Transverse colon (tissue), 4 donors: ENCODE results near the gene CDC5L. TPM values are rescaled to one million over a fixed set of nuclear protein-coding genes. Genes with fewer than 3 reads are reported as not detected.

Experiments used
- DNase-seq: peaks from one replicate; pipeline ENCODE4 v3.0.0-alpha.2; 2019
- H3K27ac ChIP-seq, 4 donors: fragments of 200-600 bp; sonication (generic); 2 replicates each; pipeline ENCODE4 v1.5.1; 2016 to 2018; ENCODE audit warnings: inconsistent platforms in 4 of 4
- H3K27me3 ChIP-seq: fragments of 200-600 bp; sonication (generic); 2 replicates; pipeline ENCODE4 v1.5.1; 2017; ENCODE audit warnings: inconsistent platforms
- H3K36me3 ChIP-seq, 4 donors: fragments of 200-600 bp; sonication (generic); 2 replicates each; pipeline ENCODE4 v1.5.1; 2017 to 2019; ENCODE audit warnings: inconsistent platforms in 4 of 4
- H3K4me1 ChIP-seq, 4 donors: fragments of 200-600 bp; sonication (generic); 2 replicates each; pipeline ENCODE4 v1.5.1; 2017 to 2020; ENCODE audit warnings: inconsistent platforms in 4 of 4
- H3K4me3 ChIP-seq, 4 donors: fragments of 200-600 bp; sonication (generic); 1 replicate in 1 of 4; 2 replicates in 3 of 4; pipeline versions ENCODE4 v1.5.1 to v1.6.1; 2017 to 2019; ENCODE audit warnings: inconsistent platforms in 4 of 4
- H3K9me3 ChIP-seq, 2 donors: fragments of 200-600 bp; sonication (generic); 2 replicates each; pipeline ENCODE4 v1.5.1; 2017 to 2019; ENCODE audit warnings: inconsistent platforms in 2 of 2
- EP300 ChIP-seq: sonication (generic); formaldehyde crosslinking; IDR thresholded peaks from one replicate; pipeline ENCODE4 v1.6.1; 2017; ENCODE audit warnings: antibody characterized with exemption, low read depth
- POLR2A ChIP-seq: fragments of 450-650 bp; IDR thresholded peaks from one replicate; pipeline ENCODE4 v1.6.1; 2016; ENCODE audit warnings: antibody characterized with exemption, mild to moderate bottlenecking, moderate library complexity
- POLR2AphosphoS5 ChIP-seq, 3 donors: sonication (generic); formaldehyde crosslinking; IDR thresholded peaks; one replicate each; pipeline ENCODE4 v1.6.1; 2016; ENCODE audit warnings: antibody characterized with exemption in 3 of 3
- WGBS, 2 donors: methylation state at CpG; one replicate each; pipeline ENCODE4 v1.1.5; 2018; ENCODE audit warnings: low coverage in 1 of 2; 5-methylcytosine and 5-hydroxymethylcytosine counted together
- in situ Hi-C, 4 donors: fragments of 200-750 bp; cut with MboI; loops; one replicate each; pipeline versions ENCODE4 v1.15.0 to v1.15.1; 2017; ENCODE audit warnings: low sequenced_read_pairs in 3 of 4, low pct_ligation_motif_present in 1 of 4, low pct_unique_long_range_greater_than_20kb in 1 of 4
- intact Hi-C: fragments of 100-400 bp; cut with DNase I; formaldehyde crosslinking; loops from one replicate; pipeline ENCODE4 v1.15.1; 2023; ENCODE audit warnings: low total_unique reads
- total RNA-seq, 4 donors: library from RNA; depleted of rRNA; stranded (reverse); fragments of >200 nt; gene quantifications; one replicate each; pipeline ENCODE4 v1.1.0, GENCODE V29; 2016
- TF ChIP-seq, protein P1 (sequence below), 5 experiments: fragments of 200-600 bp in 3 of 5; fragments of 450-650 bp in 2 of 5; sonication (generic) in 3 of 5; IDR thresholded peaks; 1 replicate in 2 of 5; 2 replicates in 3 of 5; pipeline ENCODE4 v1.5.1; 2016 to 2017; ENCODE audit warnings: antibody characterized with exemption in 5 of 5, inconsistent platforms in 3 of 5, mild to moderate bottlenecking in 2 of 5, moderate library complexity in 1 of 5

CDC5L gene
- 10 to 100 TPM in 3 of 4 donors, 1 to 10 TPM in 1; 8.2 to 49.6 (median 15.2) TPM for total RNA-seq

DNA sequence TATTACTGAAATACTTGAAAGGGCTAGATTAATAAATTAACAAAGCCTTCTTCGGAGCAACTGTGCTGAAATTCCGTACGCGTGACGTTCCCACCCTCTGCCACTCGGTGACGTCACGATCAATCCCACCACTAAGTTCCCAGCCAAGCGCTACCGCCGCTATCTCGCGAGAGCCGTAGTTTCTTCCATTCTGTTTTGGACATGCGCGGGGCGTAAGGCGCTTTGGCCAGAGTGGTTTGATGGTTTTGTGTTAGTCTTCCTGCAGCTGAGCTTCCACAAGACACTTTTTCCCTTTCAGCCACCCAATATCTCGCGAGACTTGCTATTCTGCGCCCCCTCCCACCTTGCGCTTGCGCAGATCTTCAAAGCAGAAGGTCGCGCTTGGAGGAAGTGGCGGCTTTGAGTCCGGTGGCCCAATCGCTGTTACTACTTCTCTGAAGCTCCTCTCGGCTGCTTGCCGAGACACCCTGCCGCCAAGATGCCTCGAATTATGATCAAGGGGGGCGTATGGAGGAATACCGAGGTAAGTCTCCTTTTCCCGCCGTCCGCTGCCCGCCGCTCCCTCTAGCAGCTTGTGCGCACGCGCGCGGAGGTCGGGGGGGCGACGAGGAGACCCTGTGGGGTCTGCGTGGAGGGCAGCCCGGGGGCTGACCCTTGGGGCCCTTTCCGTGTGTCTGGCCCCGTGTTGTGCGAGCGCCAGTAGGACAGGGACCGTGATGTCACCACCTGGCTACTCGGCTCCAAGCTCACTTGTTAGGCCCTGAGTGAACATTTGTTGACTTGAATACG is at the start of gene CDC5L:
TSS of gene CDC5L (plus strand) at position 361 of the 789 bp plus-strand sequence. CDS start at position 479, 118 bp downstream.
- peak; percentile 95 for DNase-seq
- intact Hi-C loops (no loop called here), in situ Hi-C loops (no loop called here)
- H3K9me3 ChIP-seq, result no peaks in the 10 kb centered on the region
- H3K4me1 ChIP-seq, result peaks cover 8 to 32% (median 26%) of the 10 kb centered on the region in 4 donors
- peaks cover 0 to 11% (median 4%) of the 10 kb centered on the region in 4 donors for H3K36me3 ChIP-seq
- peak; percentile 49 to 93 (median 92) for TF ChIP-seq POLR2AphosphoS5 (IDR thresholded peaks at IDR 0.05)
- TF ChIP-seq POLR2A, result peak; percentile 93
- TF ChIP-seq EP300, result no peak
- TF ChIP-seq, protein P1, sequence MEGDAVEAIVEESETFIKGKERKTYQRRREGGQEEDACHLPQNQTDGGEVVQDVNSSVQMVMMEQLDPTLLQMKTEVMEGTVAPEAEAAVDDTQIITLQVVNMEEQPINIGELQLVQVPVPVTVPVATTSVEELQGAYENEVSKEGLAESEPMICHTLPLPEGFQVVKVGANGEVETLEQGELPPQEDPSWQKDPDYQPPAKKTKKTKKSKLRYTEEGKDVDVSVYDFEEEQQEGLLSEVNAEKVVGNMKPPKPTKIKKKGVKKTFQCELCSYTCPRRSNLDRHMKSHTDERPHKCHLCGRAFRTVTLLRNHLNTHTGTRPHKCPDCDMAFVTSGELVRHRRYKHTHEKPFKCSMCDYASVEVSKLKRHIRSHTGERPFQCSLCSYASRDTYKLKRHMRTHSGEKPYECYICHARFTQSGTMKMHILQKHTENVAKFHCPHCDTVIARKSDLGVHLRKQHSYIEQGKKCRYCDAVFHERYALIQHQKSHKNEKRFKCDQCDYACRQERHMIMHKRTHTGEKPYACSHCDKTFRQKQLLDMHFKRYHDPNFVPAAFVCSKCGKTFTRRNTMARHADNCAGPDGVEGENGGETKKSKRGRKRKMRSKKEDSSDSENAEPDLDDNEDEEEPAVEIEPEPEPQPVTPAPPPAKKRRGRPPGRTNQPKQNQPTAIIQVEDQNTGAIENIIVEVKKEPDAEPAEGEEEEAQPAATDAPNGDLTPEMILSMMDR (IDR thresholded peaks at IDR 0.05), result no peak
- no peaks in the 10 kb centered on the region for H3K27me3 ChIP-seq
- H3K27ac ChIP-seq, result peak within 1 kb of the TSS; percentile 91 to 98 (median 96)
- peak within 1 kb of the TSS; percentile 66 to 97 (median 82) for H3K4me3 ChIP-seq
- WGBS, 2 donors, result 0% methylated on average over 54 of the region's 56 CpGs; no CpG with 5 or more reads in 1 of the 2 donors

DNA sequence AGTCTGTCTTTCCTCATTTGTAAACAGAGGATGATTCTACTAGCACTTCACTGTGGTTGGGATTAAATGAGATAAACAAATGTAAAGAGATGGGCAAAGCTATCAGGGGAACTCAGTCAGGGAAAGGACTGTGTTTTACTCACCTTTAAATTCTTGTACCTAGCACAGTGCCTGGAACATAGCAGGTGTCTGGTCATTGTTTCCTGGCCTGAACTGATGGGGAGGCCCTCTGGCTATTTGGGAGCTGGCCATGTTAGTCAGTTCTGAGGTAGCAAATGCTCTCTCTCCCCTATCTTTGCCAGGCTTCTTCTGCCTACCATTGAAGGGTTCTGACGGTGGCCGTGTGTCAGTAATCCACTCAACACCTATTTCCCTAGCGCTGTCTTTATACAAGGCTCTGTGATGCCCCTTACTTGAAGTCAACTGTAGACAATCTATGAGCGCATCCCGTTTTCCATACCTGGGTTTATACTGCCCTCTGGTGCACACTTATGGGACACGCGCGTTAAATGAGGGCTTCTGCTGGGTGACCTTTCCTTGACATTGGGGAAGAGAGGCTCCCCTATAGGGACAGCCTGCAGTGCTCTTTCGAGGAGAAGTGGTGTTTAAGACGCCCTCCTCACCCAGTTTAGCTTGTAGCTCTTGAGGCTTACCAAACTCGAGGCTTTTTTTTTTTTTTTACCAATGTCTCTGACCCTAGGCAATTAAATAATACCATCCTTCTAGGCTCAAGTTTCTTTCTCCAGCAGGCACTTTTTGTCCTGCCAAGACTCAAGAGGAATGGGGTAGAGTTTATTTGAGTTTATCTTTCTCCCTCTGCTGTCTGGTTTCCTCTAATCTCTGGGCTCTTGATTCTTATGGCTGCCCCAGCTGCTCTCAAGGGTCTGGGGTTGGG is 49.0 kb upstream of the CDC5L start:
- Histone ChIP-seq H3K4me1 (peaks cover 0 to 6% (median 0%) of the 10 kb centered on the region in 4 donors), H3K27ac (no peak overlapping the region), H3K4me3 (no peak overlapping the region), H3K9me3 (no peaks in the 10 kb centered on the region), H3K36me3 (no peaks in the 10 kb centered on the region), H3K27me3 (peaks cover 30% of the 10 kb centered on the region)
- in situ Hi-C loops (loop anchor here in 2 of 4 donors (10.0 to 25.0 kb wide), 2 partner anchors 74 to 176 kb away; partner anchors contain the start of genes CAPN11 (in 2 of the 2) and NFKBIE (in 1 of the 2)), intact Hi-C loops (loop anchor here (10.0 kb wide), 1 partner anchor 64 kb away; the partner anchor contains the start of gene TMEM151B)
- TF ChIP-seq EP300 (no peak), POLR2A (no peak), POLR2AphosphoS5 (IDR thresholded peaks at IDR 0.05) (no peak)
- TF ChIP-seq, protein P1 (IDR thresholded peaks at IDR 0.05), result peak; percentile 66 to 85 (median 75)
- peak; percentile 70 for DNase-seq
- 0 to 2% methylated on average over 6 to 11 of the region's 11 CpGs for WGBS, 2 donors

DNA sequence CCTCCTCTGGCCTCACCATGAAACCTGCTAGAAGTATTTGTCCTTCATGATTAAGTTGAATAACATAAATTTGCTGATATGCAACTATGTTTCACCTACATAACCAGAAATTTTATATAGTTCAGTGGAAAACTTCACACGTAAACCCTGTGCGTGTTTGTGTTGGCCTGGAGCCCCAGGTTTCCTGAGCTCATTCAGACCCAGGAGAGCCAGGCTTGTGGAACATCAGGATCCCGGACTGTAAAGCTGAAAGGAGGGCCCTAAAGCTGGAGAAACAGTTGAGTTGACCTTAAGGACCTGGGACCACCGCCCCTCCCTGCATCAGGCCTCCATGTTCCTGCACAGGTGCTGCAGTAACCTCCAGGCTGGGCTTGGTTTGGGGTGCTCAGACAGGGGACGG is 48.2 kb upstream of the CDC5L start:
- in situ Hi-C loops (loop anchor here in 2 of 4 donors (10.0 to 25.0 kb wide), 2 partner anchors 74 to 177 kb away; partner anchors contain the start of genes CAPN11 (in 2 of the 2) and NFKBIE (in 1 of the 2)), intact Hi-C loops (loop anchor here (10.0 kb wide), 1 partner anchor 64 kb away; the partner anchor contains the start of gene TMEM151B)
- peaks cover 37% of the 10 kb centered on the region for H3K27me3 ChIP-seq
- H3K9me3 ChIP-seq, result no peaks in the 10 kb centered on the region
- TF ChIP-seq POLR2A, result no peak
- TF ChIP-seq, protein P1 (IDR thresholded peaks at IDR 0.05), result no peak
- TF ChIP-seq EP300, result no peak
- TF ChIP-seq POLR2AphosphoS5 (IDR thresholded peaks at IDR 0.05), result no peak
- DNase-seq, result no peak
- 75% methylated on average over 5 of the region's 5 CpGs; no CpG with 5 or more reads in 1 of the 2 donors for WGBS, 2 donors
- peaks cover 0 to 6% (median 0%) of the 10 kb centered on the region in 4 donors for H3K4me1 ChIP-seq
- H3K4me3 ChIP-seq, result no peak overlapping the region
- H3K36me3 ChIP-seq, result no peaks in the 10 kb centered on the region
- H3K27ac ChIP-seq, result no peak overlapping the region
